Amniotic epithelial cell (primary cell): ENCODE measurements around the gene SPINK14.

Source experiments
- DNase-seq: peaks from one replicate; pipeline ENCODE4 v3.0.0-alpha.2; 2010; ENCODE audit warnings: low read depth

The SPINK14 gene

DNA sequence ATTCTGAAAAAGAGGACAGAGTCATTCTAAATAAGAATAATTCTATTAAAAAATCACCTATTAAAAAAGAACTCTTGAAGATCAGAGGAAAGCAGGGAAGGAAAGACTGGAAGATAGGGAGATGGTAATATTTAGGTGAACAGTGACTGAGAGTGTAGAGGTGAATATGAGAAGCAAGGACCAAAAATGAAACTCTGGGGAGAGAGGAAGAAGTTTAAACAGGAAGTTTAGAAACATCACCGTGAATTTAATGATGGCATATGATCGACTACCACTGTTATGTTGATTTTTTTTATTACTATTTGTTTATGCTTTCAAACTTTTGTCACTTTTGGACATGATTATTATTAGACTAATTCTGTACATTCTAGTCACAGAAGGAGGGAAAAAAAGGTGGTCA lies 32.8 kb downstream of the SPINK14 start:
- no peak for DNase-seq

DNA sequence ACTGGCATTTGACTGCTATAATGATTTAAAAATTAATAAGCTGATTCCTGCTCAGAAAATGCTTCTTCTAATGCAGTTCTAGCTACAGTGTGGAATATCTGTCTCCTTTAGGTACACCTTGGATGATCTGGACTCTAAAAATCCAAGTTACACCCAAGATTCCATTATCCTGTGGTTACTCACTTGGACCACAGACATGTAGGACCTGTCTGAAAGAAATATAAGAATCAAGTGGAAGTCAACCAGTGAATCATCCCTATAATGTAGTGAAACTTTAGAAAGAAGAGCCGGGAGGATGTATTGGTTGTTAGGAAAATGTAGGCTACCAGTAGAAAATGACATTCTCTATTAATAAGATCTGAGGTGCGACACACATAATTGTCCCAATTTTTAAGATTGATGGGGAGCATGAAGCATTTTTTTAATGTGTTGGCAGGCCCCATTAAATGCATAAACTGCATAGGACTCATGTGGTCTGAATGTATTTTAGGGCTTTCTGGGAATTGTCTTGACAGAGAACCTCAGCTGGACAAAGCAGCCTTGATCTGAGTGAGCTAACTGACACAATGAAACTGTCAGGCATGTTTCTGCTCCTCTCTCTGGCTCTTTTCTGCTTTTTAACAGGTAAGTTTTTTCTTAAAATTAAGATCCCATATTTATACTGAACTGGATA lies 34.3 kb downstream of the SPINK14 start, which contains the start of gene SPINK6:
TSS of gene SPINK6 (plus strand) at position 512 of the 673 bp plus-strand sequence. CDS start at position 567, 55 bp downstream.
- no peak for DNase-seq

DNA sequence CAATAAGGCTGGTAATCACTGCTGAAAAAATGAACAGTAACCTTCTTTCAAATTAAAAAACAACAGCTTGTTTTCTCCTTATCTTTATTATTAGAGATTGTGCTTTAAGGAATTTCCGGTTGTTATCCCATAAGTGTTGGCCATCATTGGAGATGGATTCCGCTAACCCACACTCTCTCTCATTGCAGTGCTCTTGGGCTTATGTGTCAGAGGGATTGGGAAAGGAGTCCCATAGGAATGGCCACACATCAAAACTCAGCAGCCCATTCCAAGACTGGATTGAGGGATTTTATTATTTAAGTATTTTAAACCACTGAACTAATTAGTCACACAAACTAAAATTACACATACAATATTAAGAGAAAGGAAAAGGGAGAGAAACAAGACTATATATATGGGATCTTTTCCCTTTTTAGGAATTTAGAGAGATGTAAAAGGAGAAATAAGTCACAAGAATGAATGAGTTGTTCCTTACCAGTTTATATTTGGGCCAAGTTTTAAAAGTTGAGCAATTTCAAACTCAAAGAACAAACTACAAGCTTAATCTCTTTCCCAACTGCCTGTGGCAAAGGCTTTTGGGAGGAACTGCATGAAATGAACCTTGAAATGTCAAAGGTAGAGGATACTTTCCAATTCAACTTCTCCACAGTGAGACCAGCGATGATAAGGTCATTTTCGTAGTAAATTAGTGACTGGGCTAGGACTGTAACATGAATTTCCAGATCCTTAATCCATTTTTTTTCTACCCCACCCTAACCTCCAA lies 36.9 kb downstream of the SPINK14 start:
- no peak for DNase-seq

DNA sequence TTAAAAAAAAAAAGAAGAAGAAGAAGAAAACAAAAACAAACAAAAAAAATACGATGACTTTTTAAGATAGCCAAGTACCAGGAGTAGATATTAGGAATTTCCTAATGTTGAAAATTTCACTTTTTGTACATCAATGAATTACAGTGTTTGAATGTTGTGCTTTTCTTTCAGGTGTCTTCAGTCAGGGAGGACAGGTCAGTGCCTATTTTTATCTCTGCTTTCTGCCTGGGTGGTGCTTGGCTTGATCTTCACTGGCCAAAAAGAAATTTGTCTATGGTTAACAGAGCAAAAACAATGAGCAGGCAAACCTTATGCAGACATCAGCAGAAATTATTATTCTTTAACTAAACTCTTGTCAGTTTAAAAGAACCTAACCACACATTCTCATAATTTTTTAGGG lies 37.5 kb downstream of the SPINK14 start:
- no peak for DNase-seq

DNA sequence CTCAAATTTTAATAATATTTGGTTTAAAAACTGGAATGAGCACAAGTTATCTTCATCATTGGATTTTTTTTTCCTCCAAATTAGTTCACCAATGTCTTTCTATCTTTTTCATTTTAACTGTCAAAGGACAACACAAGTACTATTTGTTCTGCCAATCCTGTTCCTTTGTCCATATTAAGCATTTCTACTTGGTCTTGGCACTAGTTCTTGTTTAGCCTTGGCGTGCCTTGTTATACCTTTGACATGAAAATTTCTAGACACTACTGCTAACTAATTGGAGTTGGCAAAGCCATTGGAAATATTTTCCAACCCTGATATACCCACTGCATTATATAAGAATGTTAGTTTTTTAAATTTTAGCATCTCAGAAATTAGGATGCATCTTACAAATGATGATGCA lies 38.3 kb downstream of the SPINK14 start:
- no peak for DNase-seq

DNA sequence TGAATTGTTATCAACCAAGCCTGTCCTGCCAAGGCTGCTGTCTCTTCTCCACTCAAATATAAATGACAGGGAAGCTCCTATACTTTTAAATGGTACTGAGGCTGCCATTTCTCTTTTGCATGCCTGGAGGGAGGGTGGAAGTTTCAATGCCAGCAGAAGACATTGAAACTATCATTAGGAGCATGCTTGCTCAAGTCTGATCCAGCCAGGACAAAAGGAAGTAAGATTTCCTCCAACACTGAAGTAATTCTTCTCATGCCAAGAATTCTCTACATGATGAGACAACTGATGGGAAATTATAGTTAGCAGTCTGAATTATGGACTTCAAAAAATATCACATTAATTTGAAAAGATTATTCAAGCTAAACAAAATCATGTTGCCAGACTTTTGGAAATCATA lies 39.9 kb downstream of the SPINK14 start:
- DNase-seq, result no peak

DNA sequence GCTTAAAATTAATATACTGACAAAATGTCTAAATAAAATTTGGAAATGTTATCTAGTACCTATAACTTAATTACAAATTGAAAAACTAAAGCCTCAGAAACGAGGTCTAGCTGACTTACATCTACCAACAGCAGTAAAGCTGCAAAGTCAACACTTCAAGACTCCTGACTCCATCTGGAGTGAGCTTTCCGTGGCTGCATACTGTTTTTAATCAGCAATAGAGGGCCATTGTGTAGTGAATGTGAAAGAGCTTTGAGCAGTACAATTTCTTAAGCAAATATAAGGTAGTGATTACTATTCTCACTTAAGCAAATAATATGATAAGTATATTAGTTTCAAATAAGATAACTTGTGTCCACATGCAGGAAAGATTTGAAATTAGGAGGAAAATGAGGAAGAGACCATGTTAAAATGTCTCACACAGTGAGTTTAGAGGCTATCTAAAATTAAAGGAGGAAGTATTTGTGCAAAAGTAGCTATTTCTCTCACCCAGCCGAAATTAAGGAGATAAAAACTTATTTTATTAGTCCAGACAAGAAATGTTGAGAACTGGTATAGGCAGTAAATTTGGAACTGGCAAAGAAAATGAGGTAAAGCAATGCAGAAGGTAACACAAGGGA lies 40.9 kb downstream of the SPINK14 start:
- DNase-seq, result no peak

DNA sequence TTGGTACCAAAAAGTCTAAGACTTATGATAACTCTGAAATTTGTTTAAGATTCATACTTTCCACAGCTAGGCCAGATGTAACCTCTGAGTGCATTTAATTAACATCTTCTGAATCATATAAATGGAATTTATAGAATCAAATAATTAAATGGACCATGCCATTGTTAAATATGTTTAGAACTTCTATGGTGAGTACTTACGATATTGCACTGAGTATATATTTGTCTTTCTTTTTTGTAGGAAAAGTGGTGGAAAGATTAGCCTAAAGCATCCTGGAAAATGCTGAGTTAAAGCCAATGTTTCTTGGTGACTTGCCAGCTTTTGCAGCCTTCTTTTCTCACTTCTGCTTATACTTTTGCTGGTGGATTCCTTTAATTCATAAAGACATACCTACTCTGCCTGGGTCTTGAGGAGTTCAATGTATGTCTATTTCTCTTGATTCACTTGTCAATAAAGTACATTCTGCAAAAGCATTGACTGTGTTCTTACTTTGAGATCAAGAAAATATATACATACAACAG lies 46.4 kb downstream of the SPINK14 start:
- DNase-seq, result no peak

DNA sequence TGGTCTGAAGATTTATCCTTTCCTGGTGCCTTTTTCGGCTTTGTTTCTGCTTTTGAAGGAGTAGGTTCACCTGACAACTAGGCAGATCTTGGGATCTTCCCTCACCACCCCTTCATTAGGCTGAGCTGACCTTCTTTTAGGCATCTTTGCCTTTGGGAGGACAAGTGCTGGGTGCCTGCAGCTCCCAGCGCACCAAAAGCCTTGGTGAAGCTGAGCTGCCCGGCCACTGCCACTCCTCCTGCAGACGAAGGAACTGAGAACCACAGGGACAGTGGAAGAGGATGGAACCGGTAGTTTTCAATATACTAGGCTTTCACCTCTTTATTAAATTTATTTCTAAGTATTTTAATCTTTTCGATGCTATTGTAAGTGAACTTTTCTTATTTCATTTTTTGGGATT lies 53.2 kb downstream of the SPINK14 start:
- no peak for DNase-seq

DNA sequence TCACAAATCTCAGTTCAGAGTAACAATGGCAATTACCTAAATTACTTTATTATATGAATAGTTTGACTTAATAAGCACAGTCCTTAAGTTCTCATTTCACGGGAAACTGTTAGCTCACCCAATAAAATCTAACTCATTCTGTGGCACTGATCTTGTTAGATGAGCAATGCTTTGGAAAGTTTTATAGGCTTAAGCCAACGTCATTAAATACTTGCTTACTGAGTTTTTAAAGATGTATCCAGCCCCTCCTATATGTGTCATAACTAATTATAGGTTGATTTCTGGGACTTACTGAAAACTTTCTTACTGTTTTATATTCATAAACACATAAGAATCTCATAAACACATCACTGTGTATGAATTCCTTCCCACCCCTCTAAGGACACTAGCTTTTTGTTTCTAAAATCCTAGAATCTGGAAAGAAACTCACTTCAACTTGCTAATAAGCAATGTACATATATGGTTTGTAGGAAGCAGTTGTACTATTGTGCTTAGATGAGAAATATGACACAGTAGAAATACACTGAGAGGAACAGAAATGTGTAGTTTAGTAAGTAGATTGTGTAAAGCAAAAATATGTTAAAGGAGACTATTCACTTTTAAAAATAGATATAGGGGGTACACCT lies 55.9 kb downstream of the SPINK14 start:
- no peak for DNase-seq
